ENCODE measurements around the gene PYGB.

The PYGB gene

DNA sequence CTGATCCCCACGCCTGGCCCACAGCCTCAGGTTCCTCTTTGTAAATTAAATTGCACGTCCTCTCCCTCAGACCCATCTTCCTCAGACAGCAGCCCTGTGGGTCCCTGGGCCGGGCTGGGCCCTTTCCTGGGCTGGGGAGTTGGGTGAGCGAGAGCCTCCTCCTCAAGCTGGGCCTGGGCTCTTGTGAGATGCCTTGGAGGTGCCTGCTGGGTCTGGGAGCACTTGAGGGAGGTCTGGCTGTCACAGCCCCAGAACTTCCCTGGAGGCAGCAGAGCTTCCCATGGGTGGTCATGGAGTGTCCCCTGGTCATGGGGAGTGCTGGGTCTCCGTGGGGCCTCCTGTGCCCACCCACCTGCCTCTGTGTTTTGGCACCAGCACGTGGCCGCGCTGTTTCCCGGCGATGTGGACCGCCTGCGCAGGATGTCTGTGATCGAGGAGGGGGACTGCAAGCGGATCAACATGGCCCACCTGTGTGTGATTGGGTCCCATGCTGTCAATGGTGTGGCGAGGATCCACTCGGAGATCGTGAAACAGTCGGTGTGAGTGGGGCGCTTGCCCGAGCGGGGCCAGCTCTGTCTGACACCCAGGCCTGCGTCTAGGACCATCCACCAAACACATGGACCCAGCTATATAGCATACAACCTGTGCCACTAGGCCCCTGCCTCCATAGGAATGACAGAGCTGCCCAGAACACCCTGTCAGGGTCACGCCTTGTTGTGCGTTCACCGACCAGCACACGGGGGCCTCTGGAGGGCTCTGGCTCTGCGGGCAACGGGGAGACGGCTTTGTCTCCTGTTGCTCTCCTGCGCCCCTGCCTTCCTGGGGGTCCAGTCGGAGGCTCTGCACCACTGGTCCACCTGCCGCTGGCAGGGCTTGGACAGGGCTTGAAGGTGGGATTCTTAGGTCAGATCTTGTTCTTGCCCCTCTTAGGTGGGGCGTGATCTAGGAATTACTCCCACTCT is 33.0 kb downstream of the PYGB start:
- ChIA-PET POLR2A (ENCODE audit: low non-redundant PET) (no interaction called here), CTCF (interaction anchor here (0.7 kb wide), 1 partner anchor 26 kb away, joined by 3 read pairs; no protein-coding TSS in a partner anchor)
- TF ChIP-seq, protein P1, sequence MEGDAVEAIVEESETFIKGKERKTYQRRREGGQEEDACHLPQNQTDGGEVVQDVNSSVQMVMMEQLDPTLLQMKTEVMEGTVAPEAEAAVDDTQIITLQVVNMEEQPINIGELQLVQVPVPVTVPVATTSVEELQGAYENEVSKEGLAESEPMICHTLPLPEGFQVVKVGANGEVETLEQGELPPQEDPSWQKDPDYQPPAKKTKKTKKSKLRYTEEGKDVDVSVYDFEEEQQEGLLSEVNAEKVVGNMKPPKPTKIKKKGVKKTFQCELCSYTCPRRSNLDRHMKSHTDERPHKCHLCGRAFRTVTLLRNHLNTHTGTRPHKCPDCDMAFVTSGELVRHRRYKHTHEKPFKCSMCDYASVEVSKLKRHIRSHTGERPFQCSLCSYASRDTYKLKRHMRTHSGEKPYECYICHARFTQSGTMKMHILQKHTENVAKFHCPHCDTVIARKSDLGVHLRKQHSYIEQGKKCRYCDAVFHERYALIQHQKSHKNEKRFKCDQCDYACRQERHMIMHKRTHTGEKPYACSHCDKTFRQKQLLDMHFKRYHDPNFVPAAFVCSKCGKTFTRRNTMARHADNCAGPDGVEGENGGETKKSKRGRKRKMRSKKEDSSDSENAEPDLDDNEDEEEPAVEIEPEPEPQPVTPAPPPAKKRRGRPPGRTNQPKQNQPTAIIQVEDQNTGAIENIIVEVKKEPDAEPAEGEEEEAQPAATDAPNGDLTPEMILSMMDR (conservative IDR thresholded peaks at IDR 0.05; ENCODE audit: low read depth): no peak
- peak overlapping the region; percentile 33 for H3K27ac ChIP-seq
- no peak for DNase-seq (ENCODE audit: low spot score)

DNA sequence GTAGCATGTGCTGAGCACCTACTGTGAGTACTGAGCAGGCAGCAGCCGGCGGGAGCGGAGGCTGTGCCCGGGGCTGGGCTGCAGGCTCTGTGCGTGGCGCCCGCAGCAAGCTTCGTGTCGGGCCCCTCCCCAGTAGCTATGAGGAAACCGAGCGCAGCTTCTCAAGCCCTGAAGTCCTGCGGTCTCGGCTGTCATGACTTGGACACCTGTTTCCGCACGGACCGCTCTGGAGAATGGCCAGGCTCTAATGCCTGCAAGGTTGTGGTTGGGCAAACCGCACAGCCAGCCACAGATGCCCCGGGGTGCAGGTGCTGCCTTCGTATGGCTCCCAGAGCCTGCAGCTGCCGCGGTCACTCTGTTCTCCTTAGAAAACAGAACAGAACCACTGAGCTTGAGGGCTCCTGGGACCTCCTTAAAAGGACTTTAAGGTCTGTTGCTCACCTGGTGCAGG is 33.7 kb downstream of the PYGB start:
- H3K27ac ChIP-seq: peak overlapping the region; percentile 33
- POLR2A ChIA-PET (ENCODE audit: low non-redundant PET): no interaction called here
- TF ChIP-seq, protein P1 (conservative IDR thresholded peaks at IDR 0.05; ENCODE audit: low read depth): no peak
- CTCF ChIA-PET: interaction anchor here (0.6 kb wide), 1 partner anchor 38 kb away, joined by 6 read pairs; no protein-coding TSS in a partner anchor
- no peak for DNase-seq (ENCODE audit: low spot score)

DNA sequence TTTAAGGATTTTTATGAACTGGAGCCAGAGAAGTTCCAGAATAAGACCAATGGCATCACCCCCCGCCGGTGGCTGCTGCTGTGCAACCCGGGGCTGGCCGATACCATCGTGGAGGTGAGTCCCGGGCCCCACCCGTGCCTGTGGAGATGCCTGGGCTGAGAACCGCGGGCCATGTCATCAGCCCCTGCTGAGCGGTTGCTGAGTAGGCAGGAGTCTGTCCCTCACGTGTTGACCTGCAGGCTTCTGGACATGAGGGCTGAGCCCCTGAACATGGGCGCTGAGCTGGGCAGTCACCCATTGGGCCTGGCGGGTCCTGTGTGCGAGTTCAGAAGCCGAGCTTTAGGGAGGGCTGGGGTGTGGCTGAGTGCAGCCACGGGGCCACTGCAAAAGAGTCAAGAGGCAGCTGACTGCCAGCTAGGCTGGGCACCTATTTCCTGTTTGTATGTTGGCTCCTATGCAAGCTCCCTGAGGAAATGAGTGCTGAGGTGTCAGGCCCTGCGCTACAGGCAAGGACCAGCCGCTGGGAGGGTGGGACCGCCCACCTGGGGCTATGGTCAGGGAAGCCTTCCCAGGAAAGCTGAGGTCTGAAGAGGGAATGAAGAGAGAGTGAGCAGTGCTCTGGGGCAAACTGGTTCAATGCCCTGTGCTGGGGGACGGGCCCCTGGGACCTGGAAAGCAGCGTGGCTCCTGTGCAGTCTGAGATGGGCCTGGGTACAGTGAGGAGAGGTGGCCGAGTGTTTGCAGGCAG is 34.3 kb downstream of the PYGB start:
- H3K27ac ChIP-seq: peak overlapping the region; percentile 33
- ChIA-PET POLR2A (ENCODE audit: low non-redundant PET) (no interaction called here), CTCF (interaction anchor here (0.6 to 0.7 kb wide), 2 partner anchors 32 to 37 kb away, joined by 3 to 6 read pairs; no protein-coding TSS in a partner anchor)
- TF ChIP-seq, protein P1 (conservative IDR thresholded peaks at IDR 0.05; ENCODE audit: low read depth): no peak
- no peak for DNase-seq (ENCODE audit: low spot score)

DNA sequence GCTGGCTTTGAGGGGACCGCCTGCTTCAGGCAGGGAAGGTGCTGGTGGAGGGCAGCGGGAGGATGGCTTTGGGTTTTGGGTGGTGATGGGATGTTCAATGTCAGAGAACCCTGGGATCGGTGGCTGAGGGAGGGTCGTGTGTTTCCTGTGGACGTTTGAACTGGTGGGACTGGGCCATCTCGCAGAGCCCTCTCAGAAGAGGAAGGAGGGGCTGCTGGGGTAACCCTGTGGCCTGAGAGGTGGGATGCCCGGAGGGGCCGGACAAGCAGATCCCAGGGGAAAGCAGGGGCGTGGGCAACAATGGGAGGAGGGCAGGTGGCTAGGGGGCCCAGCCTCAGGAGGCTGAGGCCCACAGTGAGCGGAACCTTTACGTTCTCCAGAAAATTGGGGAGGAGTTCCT is 34.9 kb downstream of the PYGB start:
- no peak for DNase-seq (ENCODE audit: low spot score)
- POLR2A ChIA-PET (ENCODE audit: low non-redundant PET): no interaction called here

DNA sequence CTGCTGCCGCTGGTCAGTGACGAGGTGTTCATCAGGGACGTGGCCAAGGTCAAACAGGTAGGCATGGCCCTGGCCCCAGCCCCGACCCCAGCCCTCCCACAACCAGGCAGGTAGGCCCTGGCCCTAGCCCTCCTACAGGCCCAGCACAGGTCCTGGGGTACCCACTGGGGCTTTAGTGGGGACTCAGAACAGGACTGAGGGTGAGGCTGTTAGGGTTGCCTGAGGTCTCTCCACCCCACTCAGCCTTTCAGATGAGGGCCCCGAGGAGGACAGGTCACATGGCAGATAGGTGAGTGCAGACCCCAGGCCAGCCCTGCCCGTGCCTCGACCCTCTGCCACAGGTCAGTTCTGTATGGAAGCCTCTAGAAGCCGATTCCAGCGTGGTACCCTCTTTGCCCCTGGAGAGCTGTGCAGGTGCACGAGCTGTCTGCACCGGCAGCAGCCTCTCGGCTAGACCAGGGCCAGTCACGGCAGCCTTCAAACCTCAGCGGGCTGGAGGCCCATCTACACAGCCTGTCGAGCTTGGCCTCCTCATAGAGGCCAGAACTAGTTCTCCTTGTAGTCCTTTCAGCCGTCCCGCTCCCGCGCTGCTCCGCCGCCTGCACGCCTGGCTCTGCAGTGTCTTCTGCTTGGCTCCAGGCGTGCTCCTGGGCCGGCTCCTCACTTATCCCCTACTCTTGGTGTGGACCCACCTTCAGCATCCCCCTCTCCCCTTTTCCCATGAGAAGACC is 35.5 kb downstream of the PYGB start:
- DNase-seq (ENCODE audit: low spot score): no peak
- POLR2A ChIA-PET (ENCODE audit: low non-redundant PET): no interaction called here

More for the DNA sequence above, 34.9 kb downstream of the PYGB start:
- H3K27ac ChIP-seq: peak overlapping the region; percentile 33
- CTCF ChIA-PET: no interaction called here
- TF ChIP-seq, protein P1 (conservative IDR thresholded peaks at IDR 0.05; ENCODE audit: low read depth): no peak

More for the DNA sequence above, 35.5 kb downstream of the PYGB start:
- H3K27ac ChIP-seq: peak overlapping the region; percentile 33; the same call in 1 of the 2 replicates
- CTCF ChIA-PET: no interaction called here
- TF ChIP-seq, protein P1 (conservative IDR thresholded peaks at IDR 0.05; ENCODE audit: low read depth): no peak
